ENCODE data around the gene F5.

Gene F5

DNA sequence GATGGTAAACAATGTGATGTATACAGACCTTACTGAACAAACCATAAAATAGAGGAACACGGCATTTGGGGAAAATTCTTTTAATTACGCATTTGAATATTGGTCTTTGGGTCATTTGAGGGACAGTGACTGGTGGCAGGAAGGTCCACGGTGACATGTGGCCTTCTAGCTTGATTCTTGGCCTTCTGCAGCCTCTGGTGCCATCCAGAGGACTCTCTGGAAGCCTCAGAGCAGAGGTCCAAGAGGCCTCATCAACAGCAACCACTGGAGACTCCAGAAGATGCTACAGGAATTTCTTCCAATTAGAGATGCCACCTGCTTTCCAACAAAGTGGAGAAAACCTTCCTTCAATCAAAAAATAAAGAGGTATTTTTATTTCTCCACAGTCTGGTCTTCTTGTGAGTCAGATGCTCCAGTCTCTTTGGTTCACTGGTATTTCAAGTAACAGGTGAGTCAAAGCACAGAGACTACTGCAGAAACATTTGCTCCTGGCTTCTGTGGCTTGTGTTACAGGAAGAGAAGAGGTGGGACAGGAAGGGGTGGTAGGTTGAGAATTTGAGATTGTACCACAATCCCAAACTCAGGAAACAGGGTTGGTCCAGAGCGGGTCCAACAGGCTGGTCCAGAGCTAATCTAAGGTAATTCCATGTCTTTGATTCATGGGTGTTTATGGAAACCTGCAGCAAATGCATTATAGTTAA is 2.7 kb upstream of the F5 start:
- DNase-seq, result no peak
- no peaks in the 10 kb centered on the region for H3K9me3 ChIP-seq (ENCODE audit: control insufficient read depth, low read length)
- no peak overlapping the region for H3K27ac ChIP-seq (ENCODE audit: insufficient read depth, low read length, poor library complexity, severe bottlenecking)
- peaks cover 14% of the 10 kb centered on the region for H3K4me1 ChIP-seq (ENCODE audit: control insufficient read depth, insufficient read depth, low read length, poor library complexity, severe bottlenecking)
- H3K36me3 ChIP-seq (ENCODE audit: control insufficient read depth, insufficient read depth, low read length), result no peaks in the 10 kb centered on the region
- no peaks in the 10 kb centered on the region for H3K27me3 ChIP-seq (replicated peaks; ENCODE audit: control insufficient read depth, insufficient read depth, low read length, poor library complexity, severe bottlenecking)
- H3K4me3 ChIP-seq (ENCODE audit: insufficient read depth, low read depth, low read length, poor library complexity, severe bottlenecking), result no peak overlapping the region

GRCh38 chr1:169588112-169588511 is 1.8 kb upstream of the F5 start:
- Histone ChIP-seq H3K4me3 (ENCODE audit: insufficient read depth, low read depth, low read length, poor library complexity, severe bottlenecking) (no peak overlapping the region), H3K27ac (ENCODE audit: insufficient read depth, low read length, poor library complexity, severe bottlenecking) (no peak overlapping the region), H3K4me1 (ENCODE audit: control insufficient read depth, insufficient read depth, low read length, poor library complexity, severe bottlenecking) (peaks cover 14% of the 10 kb centered on the region), H3K27me3 (replicated peaks; ENCODE audit: control insufficient read depth, insufficient read depth, low read length, poor library complexity, severe bottlenecking) (no peaks in the 10 kb centered on the region), H3K9me3 (ENCODE audit: control insufficient read depth, low read length) (no peaks in the 10 kb centered on the region), H3K36me3 (ENCODE audit: control insufficient read depth, insufficient read depth, low read length) (no peaks in the 10 kb centered on the region)
- DNase-seq, result no peak

DNA sequence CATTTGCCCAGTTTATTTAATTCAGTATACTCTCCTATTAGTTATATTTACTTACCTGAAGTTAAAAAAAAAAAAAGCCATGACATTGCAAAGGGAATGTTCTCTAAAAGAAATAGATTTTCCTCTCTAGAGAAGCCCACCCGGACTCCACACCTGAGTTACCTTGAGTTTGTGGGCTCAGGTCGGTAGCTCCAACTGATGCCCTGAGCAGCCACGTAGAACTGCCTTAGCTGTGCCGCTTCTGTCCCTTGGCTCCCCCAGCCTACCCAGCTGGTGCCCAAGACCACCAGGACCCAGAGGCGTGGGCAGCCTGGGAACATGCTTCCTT is 250 bp downstream of the F5 start:
- no peak for DNase-seq
- Histone ChIP-seq H3K27ac (ENCODE audit: insufficient read depth, low read length, poor library complexity, severe bottlenecking) (peak overlapping the region; percentile 47), H3K4me1 (ENCODE audit: control insufficient read depth, insufficient read depth, low read length, poor library complexity, severe bottlenecking) (peaks cover 14% of the 10 kb centered on the region), H3K4me3 (ENCODE audit: insufficient read depth, low read depth, low read length, poor library complexity, severe bottlenecking) (peak overlapping the region; percentile 55), H3K9me3 (ENCODE audit: control insufficient read depth, low read length) (no peaks in the 10 kb centered on the region), H3K36me3 (ENCODE audit: control insufficient read depth, insufficient read depth, low read length) (no peaks in the 10 kb centered on the region), H3K27me3 (replicated peaks; ENCODE audit: control insufficient read depth, insufficient read depth, low read length, poor library complexity, severe bottlenecking) (no peaks in the 10 kb centered on the region)

DNA sequence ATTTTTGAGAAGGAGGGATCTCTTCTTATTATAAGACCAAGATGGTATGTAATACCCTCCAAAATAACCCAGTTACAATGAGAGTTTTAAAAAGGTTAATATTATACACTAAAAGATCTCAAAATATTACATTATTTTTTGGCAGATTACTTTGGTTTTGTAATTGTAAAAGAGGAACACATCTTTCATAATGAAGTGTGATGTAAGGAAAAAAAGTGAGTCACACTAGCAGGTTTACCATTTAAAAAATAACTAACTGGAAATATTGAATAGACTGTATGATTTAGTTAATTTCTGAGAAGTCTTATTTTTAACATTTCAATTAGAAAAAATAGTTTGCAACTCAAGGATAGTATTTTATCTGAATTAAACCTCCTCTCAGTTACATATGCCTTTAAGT is 1.1 kb downstream of the F5 start:
- no peak for DNase-seq
- Histone ChIP-seq H3K36me3 (ENCODE audit: control insufficient read depth, insufficient read depth, low read length) (no peaks in the 10 kb centered on the region), H3K4me1 (ENCODE audit: control insufficient read depth, insufficient read depth, low read length, poor library complexity, severe bottlenecking) (peaks cover 14% of the 10 kb centered on the region), H3K27me3 (replicated peaks; ENCODE audit: control insufficient read depth, insufficient read depth, low read length, poor library complexity, severe bottlenecking) (no peaks in the 10 kb centered on the region), H3K27ac (ENCODE audit: insufficient read depth, low read length, poor library complexity, severe bottlenecking) (no peak overlapping the region), H3K4me3 (ENCODE audit: insufficient read depth, low read depth, low read length, poor library complexity, severe bottlenecking) (no peak overlapping the region), H3K9me3 (ENCODE audit: control insufficient read depth, low read length) (no peaks in the 10 kb centered on the region)

DNA sequence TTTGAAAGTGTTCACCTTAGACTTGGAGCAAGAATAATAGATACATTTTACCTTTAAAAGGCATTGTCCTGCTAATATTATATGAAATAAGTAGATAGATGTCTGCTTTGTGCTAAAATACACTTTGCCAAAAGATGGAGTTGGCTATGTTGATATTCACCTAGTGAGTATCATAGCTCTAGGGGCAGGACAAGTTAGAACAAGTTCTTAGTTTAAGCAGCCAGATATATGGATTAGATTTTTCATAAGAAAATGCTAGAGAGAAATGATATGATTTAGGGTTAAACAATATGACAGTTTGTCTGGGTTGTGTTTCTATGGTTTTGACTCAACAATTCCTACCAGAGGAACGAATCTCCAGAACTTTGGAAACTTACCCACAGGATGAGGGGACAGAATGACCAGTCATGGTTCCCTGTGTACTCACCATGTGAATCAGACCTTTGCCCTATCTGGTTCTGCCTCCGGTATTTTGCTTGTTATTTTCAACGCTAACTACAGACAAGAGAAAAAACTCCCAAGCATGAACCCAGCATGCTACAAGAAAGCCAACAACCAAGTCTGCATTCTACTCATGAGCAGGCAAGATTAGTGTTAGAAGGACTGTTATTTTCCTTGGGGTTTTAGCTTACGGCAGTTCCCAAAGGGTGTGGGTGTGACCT is 1.7 kb downstream of the F5 start:
- no peaks in the 10 kb centered on the region for H3K36me3 ChIP-seq (ENCODE audit: control insufficient read depth, insufficient read depth, low read length)
- peaks cover 14% of the 10 kb centered on the region for H3K4me1 ChIP-seq (ENCODE audit: control insufficient read depth, insufficient read depth, low read length, poor library complexity, severe bottlenecking)
- H3K4me3 ChIP-seq (ENCODE audit: insufficient read depth, low read depth, low read length, poor library complexity, severe bottlenecking), result no peak overlapping the region
- no peak for DNase-seq
- H3K27me3 ChIP-seq (replicated peaks; ENCODE audit: control insufficient read depth, insufficient read depth, low read length, poor library complexity, severe bottlenecking), result no peaks in the 10 kb centered on the region
- no peaks in the 10 kb centered on the region for H3K9me3 ChIP-seq (ENCODE audit: control insufficient read depth, low read length)
- H3K27ac ChIP-seq (ENCODE audit: insufficient read depth, low read length, poor library complexity, severe bottlenecking), result no peak overlapping the region

- DNase-seq, result no peak
- no peaks in the 10 kb centered on the region for H3K27me3 ChIP-seq (replicated peaks; ENCODE audit: control insufficient read depth, insufficient read depth, low read length, poor library complexity, severe bottlenecking)
Observed at GRCh38 chr1:169577981-169578738, 8.1 kb downstream of the F5 start.

GRCh38 chr1:169576935-169577331 is 9.3 kb downstream of the F5 start:
- no peaks in the 10 kb centered on the region for H3K36me3 ChIP-seq (ENCODE audit: control insufficient read depth, insufficient read depth, low read length)
- no peak for DNase-seq
- H3K4me1 ChIP-seq (ENCODE audit: control insufficient read depth, insufficient read depth, low read length, poor library complexity, severe bottlenecking), result peaks cover under 1% of the 10 kb centered on the region

More at GRCh38 chr1:169577981-169578738, 8.1 kb downstream of the F5 start:
- Histone ChIP-seq H3K36me3 (ENCODE audit: control insufficient read depth, insufficient read depth, low read length) (no peaks in the 10 kb centered on the region), H3K4me3 (ENCODE audit: insufficient read depth, low read depth, low read length, poor library complexity, severe bottlenecking) (no peak overlapping the region), H3K9me3 (ENCODE audit: control insufficient read depth, low read length) (no peaks in the 10 kb centered on the region), H3K27ac (ENCODE audit: insufficient read depth, low read length, poor library complexity, severe bottlenecking) (no peak overlapping the region), H3K4me1 (ENCODE audit: control insufficient read depth, insufficient read depth, low read length, poor library complexity, severe bottlenecking) (no peaks in the 10 kb centered on the region)

DNA sequence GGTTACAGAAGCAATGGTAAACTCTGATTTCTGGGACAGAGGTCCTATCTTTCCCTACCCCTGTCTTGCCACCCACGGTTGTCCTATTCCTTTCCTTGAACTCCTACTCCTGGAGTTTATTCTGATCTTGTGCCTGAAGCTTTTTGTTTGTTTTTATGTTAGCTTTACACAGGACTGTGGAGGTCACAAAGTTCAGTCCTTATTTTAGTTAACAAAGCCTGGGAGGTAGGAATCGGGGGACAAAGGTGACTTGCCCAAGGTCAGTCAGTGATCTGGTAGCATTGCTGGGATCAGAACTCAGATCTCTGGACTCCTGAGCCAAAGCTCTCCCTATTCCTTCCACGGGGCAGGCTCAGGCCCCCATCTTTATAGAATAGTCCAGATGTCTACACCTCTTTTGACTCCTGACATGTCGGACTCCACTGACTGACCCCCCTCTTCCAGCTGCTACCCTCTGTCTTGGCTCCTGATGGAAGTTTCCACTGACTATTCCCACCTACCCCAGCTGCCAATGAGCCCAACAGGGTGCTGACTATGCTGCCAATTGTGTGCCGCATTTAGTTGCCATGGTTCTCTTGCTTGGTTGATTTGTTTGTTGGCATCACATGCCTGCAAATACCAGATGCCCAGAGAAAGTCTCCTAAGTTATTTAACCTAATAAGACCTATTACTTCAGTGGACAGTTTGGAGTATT is 9.9 kb downstream of the F5 start:
- H3K27ac ChIP-seq (ENCODE audit: insufficient read depth, low read length, poor library complexity, severe bottlenecking), result no peak overlapping the region
- no peak overlapping the region for H3K4me3 ChIP-seq (ENCODE audit: insufficient read depth, low read depth, low read length, poor library complexity, severe bottlenecking)
- no peak for DNase-seq
- H3K36me3 ChIP-seq (ENCODE audit: control insufficient read depth, insufficient read depth, low read length), result no peaks in the 10 kb centered on the region
- no peaks in the 10 kb centered on the region for H3K9me3 ChIP-seq (ENCODE audit: control insufficient read depth, low read length)
- H3K4me1 ChIP-seq (ENCODE audit: control insufficient read depth, insufficient read depth, low read length, poor library complexity, severe bottlenecking), result peaks cover 6% of the 10 kb centered on the region
- H3K27me3 ChIP-seq (replicated peaks; ENCODE audit: control insufficient read depth, insufficient read depth, low read length, poor library complexity, severe bottlenecking), result no peaks in the 10 kb centered on the region

More at GRCh38 chr1:169576935-169577331, 9.3 kb downstream of the F5 start:
- no peaks in the 10 kb centered on the region for H3K9me3 ChIP-seq (ENCODE audit: control insufficient read depth, low read length)
- H3K4me3 ChIP-seq (ENCODE audit: insufficient read depth, low read depth, low read length, poor library complexity, severe bottlenecking), result no peak overlapping the region
- H3K27me3 ChIP-seq (replicated peaks; ENCODE audit: control insufficient read depth, insufficient read depth, low read length, poor library complexity, severe bottlenecking), result no peaks in the 10 kb centered on the region
- no peak overlapping the region for H3K27ac ChIP-seq (ENCODE audit: insufficient read depth, low read length, poor library complexity, severe bottlenecking)

- Histone ChIP-seq H3K27ac (ENCODE audit: insufficient read depth, low read length, poor library complexity, severe bottlenecking) (no peak overlapping the region), H3K27me3 (replicated peaks; ENCODE audit: control insufficient read depth, insufficient read depth, low read length, poor library complexity, severe bottlenecking) (no peaks in the 10 kb centered on the region), H3K4me3 (ENCODE audit: insufficient read depth, low read depth, low read length, poor library complexity, severe bottlenecking) (no peak overlapping the region), H3K9me3 (ENCODE audit: control insufficient read depth, low read length) (no peaks in the 10 kb centered on the region), H3K36me3 (ENCODE audit: control insufficient read depth, insufficient read depth, low read length) (no peaks in the 10 kb centered on the region), H3K4me1 (ENCODE audit: control insufficient read depth, insufficient read depth, low read length, poor library complexity, severe bottlenecking) (peaks cover 6% of the 10 kb centered on the region)
- DNase-seq, result no peak
Observed at GRCh38 chr1:169574336-169574735, 11.9 kb downstream of the F5 start.

Data from effector memory CD4-positive, alpha-beta T cell (primary cell).